Pancreas (tissue), 10 donors: ENCODE measurements around the gene UXT. TPM values are rescaled to one million over a fixed set of nuclear protein-coding genes. Genes with fewer than 3 reads are reported as not detected.

Experiments used
- ATAC-seq, 4 donors: fragments of 200-7000 bp; cut with Tn5 transposase; one replicate each; pipeline versions ENCODE4 v1.8.0 to v1.9.1; 2020; ENCODE audit warnings: mild to moderate bottlenecking in 4 of 4, moderate library complexity in 4 of 4
- DNase-seq, 6 donors: peaks; one replicate each; pipeline ENCODE4 v3.0.0-alpha.2; 2020
- FAIRE-seq: peaks from 2 replicates; lab custom pipeline; 2012; peaks lifted over from hg19 to GRCh38; lab: Jason Lieb, UNC
- H3K27ac ChIP-seq, 4 donors: fragments of 200-600 bp; sonication (generic); 1 replicate in 3 of 4; 2 replicates in 1 of 4; pipeline versions ENCODE4 v1.5.0 to v1.8.0; 2020
- H3K27me3 ChIP-seq, 4 donors: fragments of 200-600 bp; one replicate each; pipeline ENCODE4 v1.8.0; 2021
- H3K36me3 ChIP-seq, 3 donors: fragments of 200-600 bp; sonication (generic) in 1 of 3; one replicate each; pipeline versions ENCODE4 v1.5.0 to v1.8.0; 2020 to 2021
- H3K4me1 ChIP-seq, 3 donors: fragments of 200-600 bp; one replicate each; pipeline ENCODE4 v1.8.0; 2021
- H3K4me3 ChIP-seq, 4 donors: fragments of 200-600 bp; sonication (generic) in 2 of 4; one replicate each; pipeline versions ENCODE4 v1.5.0 to v1.8.0; 2020 to 2021
- H3K9me3 ChIP-seq, 4 donors: fragments of 200-600 bp; one replicate each; pipeline ENCODE4 v1.8.0; 2021
- WGBS, 2 donors: extraction: QIAGEN DNeasy Blood & Tissue Kit; methylation state at CpG; one replicate each; pipeline ENCODE4 v1.1.7; 2013; 5-methylcytosine and 5-hydroxymethylcytosine counted together
- intact Hi-C, 3 donors: fragments of 100-400 bp; cut with DNase I; formaldehyde crosslinking; loops; one replicate each; pipeline versions ENCODE4 v1.11.1 to v1.14.2; 2022
- polyA plus RNA-seq, 2 donors: library from polyadenylated mRNA; stranded (reverse); fragments of 200-250 nt; gene quantifications; one replicate each; pipeline ENCODE4 v1.2.3, GENCODE V29; 2013
- total RNA-seq, 6 donors: library from RNA; stranded (reverse); fragmentation: NEBNext Ultra II Directional in 4 of 6; extraction: Animal tissue kit (Norgen Biotek cat#: 25700) in 4 of 6; gene quantifications; one replicate each; pipeline versions ENCODE4 v1.2.1 to v1.2.4, GENCODE V29; 2021 to 2023
- TF ChIP-seq, protein P1 (sequence below), 4 donors: fragments of 200-600 bp; sonication (generic) in 3 of 4; IDR thresholded peaks; one replicate each; pipeline versions ENCODE4 v1.5.0 to v1.8.0; 2021; ENCODE audit warnings: antibody characterized with exemption in 4 of 4
- donor health status: healthy with polysubstance abuse.
- donor health status: DM: no; HTN: no; CAD: no; lungs with moderate emphysema.
- donor health status: DM: no; HTN: no; CAD: no.
- donor health status: control.
- donor health status: control.
- donor health status: Bipolar disorder and iron deficiency.
- donor health status: DM: yes; HTN: yes; CAD: no.
- donor health status: DM: no; HTN: no; CAD: no.
- donor health status: DM: no; HTN: no; CAD: no.
- donor health status: DM: yes; HTN: yes; CAD: no.

Gene UXT
- total and polyA plus RNA-seq, 8 donors = 39.1 to 113 (median 61.5) TPM

GRCh38 chrX:47649781-47650163 lies 9.2 kb downstream of the UXT start:
- H3K4me1 ChIP-seq = no peaks in the 10 kb centered on the region
- peak overlapping the region; percentile 33 to 56 (median 40) for H3K4me3 ChIP-seq
- intact Hi-C loops = no loop called here
- no peaks in the 10 kb centered on the region for H3K9me3 ChIP-seq
- WGBS, 2 donors = 0 to 35% methylated on average over 11 of the region's 11 CpGs
- H3K27ac ChIP-seq = peak overlapping the region in 1 of 4 donors; percentile 55
- ATAC-seq (no peak), DNase-seq (no peak), FAIRE-seq (no peak)
- H3K36me3 ChIP-seq = no peaks in the 10 kb centered on the region
- H3K27me3 ChIP-seq = no peaks in the 10 kb centered on the region
- TF ChIP-seq, protein P1, sequence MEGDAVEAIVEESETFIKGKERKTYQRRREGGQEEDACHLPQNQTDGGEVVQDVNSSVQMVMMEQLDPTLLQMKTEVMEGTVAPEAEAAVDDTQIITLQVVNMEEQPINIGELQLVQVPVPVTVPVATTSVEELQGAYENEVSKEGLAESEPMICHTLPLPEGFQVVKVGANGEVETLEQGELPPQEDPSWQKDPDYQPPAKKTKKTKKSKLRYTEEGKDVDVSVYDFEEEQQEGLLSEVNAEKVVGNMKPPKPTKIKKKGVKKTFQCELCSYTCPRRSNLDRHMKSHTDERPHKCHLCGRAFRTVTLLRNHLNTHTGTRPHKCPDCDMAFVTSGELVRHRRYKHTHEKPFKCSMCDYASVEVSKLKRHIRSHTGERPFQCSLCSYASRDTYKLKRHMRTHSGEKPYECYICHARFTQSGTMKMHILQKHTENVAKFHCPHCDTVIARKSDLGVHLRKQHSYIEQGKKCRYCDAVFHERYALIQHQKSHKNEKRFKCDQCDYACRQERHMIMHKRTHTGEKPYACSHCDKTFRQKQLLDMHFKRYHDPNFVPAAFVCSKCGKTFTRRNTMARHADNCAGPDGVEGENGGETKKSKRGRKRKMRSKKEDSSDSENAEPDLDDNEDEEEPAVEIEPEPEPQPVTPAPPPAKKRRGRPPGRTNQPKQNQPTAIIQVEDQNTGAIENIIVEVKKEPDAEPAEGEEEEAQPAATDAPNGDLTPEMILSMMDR (IDR thresholded peaks at IDR 0.05) = no peak

GRCh38 chrX:47649271-47649670 lies 9.7 kb downstream of the UXT start:
- WGBS, 2 donors = 20 to 38% methylated on average over 8 of the region's 8 CpGs
- intact Hi-C loops = no loop called here
- TF ChIP-seq, protein P1 (IDR thresholded peaks at IDR 0.05) = no peak

DNA sequence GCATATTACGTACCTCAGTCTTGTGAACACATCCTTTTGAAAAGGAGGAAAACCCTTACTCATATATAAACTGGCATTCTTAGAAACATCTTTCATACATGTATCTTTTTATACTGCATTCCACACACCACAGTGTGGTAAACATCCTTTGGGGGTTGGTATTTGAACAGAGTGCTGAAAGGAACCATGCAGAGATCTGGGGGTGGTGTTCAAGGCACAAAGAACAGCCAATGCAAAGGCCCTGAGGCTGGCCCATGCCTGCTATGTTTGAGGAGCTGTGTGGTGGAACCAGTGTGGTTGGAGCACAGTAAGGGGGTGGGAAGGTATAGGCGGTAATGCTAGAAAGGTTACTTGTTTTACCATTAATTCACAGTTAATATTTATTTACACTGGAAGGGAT lies 10.6 kb downstream of the UXT start:
- WGBS, 2 donors = 69 to 88% methylated on average over 2 of the region's 2 CpGs
- DNase-seq = no peak
- TF ChIP-seq, protein P1 (IDR thresholded peaks at IDR 0.05) = no peak
- ATAC-seq = no peak
- no peaks in the 10 kb centered on the region for H3K36me3 ChIP-seq
- no peak overlapping the region for H3K27ac ChIP-seq
- no peak overlapping the region for H3K4me3 ChIP-seq
- no peak for FAIRE-seq
- H3K9me3 ChIP-seq = no peaks in the 10 kb centered on the region
- H3K27me3 ChIP-seq = no peaks in the 10 kb centered on the region
- no peaks in the 10 kb centered on the region for H3K4me1 ChIP-seq
- intact Hi-C loops = no loop called here

More at GRCh38 chrX:47649271-47649670, 9.7 kb downstream of the UXT start:
- H3K27ac ChIP-seq = no peak overlapping the region
- DNase-seq (no peak), FAIRE-seq (no peak), ATAC-seq (no peak)
- no peaks in the 10 kb centered on the region for H3K4me1 ChIP-seq
- peak overlapping the region in 1 of 4 donors; percentile 22 for H3K4me3 ChIP-seq
- no peaks in the 10 kb centered on the region for H3K9me3 ChIP-seq
- no peaks in the 10 kb centered on the region for H3K27me3 ChIP-seq
- no peaks in the 10 kb centered on the region for H3K36me3 ChIP-seq

DNA sequence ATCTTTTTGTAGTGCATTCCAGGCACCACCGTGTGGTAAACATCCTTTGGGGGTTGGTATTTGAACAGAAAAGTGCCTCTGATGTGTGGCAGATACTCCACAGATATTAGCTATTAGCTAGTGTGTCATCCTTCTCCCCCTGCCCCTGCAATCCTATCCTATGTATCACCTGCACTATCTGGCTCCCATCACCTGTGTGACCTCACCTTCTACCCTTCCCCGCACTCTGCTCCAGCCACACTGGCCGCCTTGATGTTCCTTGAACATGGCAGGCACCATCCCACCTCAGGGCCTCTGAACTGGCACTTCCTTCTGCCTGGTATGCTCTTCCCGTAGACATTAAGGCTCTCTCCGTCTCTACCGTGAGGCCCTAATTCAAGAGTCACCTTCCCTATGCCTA lies 12.3 kb downstream of the UXT start:
- Histone ChIP-seq H3K9me3 (no peaks in the 10 kb centered on the region), H3K4me3 (no peak overlapping the region), H3K27me3 (no peaks in the 10 kb centered on the region), H3K4me1 (no peaks in the 10 kb centered on the region), H3K27ac (no peak overlapping the region), H3K36me3 (no peaks in the 10 kb centered on the region)
- TF ChIP-seq, protein P1 (IDR thresholded peaks at IDR 0.05) = no peak
- DNase-seq = no peak
- WGBS, 2 donors = 73 to 82% methylated on average over 6 of the region's 6 CpGs
- ATAC-seq = no peak
- intact Hi-C loops = no loop called here
- no peak for FAIRE-seq

DNA sequence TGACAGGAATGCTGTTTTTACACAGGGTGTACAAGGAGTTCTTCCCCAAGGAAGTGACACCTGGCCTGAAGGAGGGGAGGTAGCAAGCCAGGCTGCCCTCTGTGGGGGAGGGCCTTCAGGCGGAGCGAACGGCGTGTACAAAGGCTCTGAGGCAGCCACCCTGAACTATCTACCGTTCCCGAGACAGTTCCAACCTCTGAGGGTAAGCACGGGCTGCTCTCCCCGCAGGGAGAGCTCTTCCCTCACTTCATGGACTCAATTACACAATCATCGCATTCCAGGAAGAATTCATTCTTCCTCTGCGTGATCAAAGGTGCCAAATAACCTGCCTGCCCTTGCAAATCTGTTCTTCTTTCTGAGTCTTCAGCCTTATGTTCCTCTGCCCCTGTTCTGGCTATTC lies 13.4 kb downstream of the UXT start:
- ATAC-seq (no peak), DNase-seq (no peak)

More for the DNA sequence above, 13.4 kb downstream of the UXT start:
- H3K27ac ChIP-seq = no peak overlapping the region
- no peaks in the 10 kb centered on the region for H3K4me1 ChIP-seq
- no peaks in the 10 kb centered on the region for H3K9me3 ChIP-seq
- intact Hi-C loops = no loop called here
- TF ChIP-seq, protein P1 (IDR thresholded peaks at IDR 0.05) = no peak
- no peaks in the 10 kb centered on the region for H3K27me3 ChIP-seq
- peaks cover 0 to 6% (median 0%) of the 10 kb centered on the region in 3 donors for H3K36me3 ChIP-seq
- FAIRE-seq = no peak
- no peak overlapping the region for H3K4me3 ChIP-seq
- WGBS, 2 donors = 69 to 79% methylated on average over 10 of the region's 10 CpGs
